ENCODE data around the gene RAD51AP1. TPM values are rescaled to one million over a fixed set of nuclear protein-coding genes. Genes with fewer than 3 reads are reported as not detected.
"Not testable (repeated sequence)": the region's sequence is repeated elsewhere in the genome, so short reads cannot be mapped to it uniquely, and the experiment has no call there.

The RAD51AP1 gene, protein sequence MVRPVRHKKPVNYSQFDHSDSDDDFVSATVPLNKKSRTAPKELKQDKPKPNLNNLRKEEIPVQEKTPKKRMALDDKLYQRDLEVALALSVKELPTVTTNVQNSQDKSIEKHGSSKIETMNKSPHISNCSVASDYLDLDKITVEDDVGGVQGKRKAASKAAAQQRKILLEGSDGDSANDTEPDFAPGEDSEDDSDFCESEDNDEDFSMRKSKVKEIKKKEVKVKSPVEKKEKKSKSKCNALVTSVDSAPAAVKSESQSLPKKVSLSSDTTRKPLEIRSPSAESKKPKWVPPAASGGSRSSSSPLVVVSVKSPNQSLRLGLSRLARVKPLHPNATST
- 27.4 and 33.0 TPM in 2 replicates for total RNA-seq

DNA sequence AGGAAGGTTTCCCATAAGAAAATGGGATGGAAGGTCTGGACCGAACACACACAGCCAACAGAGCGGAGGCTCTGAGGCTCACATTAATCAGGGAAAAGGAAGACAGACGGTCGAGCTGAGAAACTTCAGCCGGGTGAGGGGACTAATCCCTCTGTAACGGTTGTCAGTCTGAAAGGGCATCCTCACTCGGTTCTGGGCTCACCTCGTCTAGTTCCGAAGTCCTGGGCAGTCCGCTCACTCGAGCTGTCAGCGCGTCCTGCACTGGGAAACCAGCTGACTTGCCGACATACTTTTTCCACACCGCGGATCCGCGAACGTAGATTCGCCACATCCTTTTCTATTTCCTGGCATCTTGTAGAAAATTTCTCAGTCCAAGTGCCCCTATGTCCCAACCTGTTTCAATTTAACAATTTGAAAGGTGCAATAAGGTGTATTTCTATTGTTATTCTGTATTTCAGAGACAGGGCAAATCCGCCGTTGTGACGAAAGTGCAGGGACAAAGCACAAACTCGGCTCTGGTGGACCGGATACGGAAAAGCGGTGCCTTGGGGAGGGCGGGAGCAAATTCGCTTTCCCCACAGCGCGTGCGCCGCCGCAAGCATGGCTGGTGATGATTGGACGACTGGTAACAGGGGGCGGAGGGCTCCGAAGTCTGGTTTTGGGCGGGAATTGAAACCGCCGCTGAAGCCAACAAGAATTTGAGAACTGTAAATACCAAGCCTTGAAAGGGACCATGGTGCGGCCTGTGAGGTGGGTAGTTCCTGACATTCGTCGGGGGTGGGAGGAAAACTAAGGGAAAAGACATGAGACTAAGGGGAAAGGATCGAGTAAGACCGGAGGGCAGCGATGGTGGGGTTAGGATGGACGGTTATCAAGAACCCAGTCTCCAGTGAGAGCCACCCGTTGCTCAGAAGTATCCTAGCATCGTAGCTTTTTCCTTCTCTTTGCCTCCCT lies at the start of gene RAD51AP1:
Gene RAD51AP1 (plus strand): TSS at position 684 of the 954 bp plus-strand sequence. CDS start 50 bp downstream, at position 734.
- intact Hi-C loops (cut with micrococcal nuclease): loop anchor here (1.0 to 10.0 kb wide), 9 partner anchors 31 to 1726 kb away; partner anchors contain the start of genes AKAP3, CRACR2A, ITFG2 and NDUFA9

DNA sequence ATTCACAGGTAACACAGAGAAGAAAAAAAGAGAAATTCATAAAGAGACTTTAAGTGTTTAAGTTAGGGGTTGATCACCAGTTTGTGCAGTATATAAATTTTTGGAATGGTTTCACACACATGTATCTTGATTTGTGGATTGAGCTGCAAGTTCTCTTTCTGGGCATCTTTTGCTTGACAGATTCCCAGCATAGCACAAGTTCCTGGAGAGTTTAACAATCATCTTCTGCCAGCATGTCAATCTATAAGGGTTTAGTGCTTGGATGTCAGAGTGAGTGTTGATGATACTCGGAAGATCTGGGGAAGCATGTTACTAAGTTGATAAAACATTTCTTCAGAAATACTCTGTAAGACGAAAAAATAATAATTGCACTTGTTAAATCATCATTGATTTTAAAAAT lies 49.1 kb upstream of the RAD51AP1 start:
- intact Hi-C loops (cut with micrococcal nuclease): no loop called here

DNA sequence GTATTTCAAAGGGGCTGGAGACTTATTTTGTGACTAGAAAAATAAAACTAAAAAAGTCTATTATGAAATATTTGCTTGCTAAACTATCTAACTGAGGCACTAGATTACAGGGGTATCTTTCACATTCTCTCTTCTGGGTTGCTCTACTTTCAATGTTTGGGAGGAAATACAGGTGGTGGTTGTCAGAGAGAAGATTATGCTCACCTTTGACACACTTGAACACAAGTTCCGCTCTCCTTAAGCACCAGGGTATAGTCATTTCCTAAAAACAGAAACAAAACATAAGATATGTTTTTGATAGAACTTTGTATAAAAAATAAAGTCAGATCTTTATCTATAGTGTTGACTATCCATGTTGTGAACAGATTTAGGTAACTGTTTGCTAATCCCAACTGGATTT lies 47.7 kb upstream of the RAD51AP1 start:
- intact Hi-C loops (cut with micrococcal nuclease): no loop called here

DNA sequence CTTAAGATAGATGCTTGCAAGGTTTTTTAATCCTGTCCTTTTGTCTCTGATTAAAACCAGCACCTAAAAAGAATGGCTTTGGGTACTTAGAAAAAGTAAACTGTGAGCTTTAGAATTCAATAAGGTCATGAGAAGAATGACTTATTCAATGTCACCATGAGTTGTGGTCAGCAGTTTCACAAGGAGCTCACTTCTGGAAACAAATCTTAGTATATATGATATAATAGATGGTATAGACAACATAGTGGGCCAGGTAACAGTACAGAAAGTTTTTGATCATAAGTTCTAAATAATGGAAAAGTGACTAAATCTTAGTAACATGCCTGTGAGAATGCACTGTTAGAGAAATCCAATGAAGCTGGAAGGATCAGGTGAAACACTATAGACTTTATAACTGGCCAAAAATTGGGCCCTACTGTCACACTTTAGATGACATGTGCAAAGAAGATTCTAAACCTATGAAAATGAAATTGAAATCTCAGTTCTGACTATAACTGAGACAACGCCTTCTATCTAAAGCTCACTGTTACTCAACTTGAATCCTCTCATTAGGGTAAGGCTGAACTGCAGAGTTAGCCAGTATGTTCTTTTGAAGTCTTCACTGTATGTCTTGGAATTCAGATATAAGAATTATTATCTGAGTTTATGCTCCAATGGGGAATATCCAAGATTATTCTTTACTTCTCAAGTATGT lies 42.4 kb upstream of the RAD51AP1 start:
- intact Hi-C loops (cut with micrococcal nuclease): no loop called here

DNA sequence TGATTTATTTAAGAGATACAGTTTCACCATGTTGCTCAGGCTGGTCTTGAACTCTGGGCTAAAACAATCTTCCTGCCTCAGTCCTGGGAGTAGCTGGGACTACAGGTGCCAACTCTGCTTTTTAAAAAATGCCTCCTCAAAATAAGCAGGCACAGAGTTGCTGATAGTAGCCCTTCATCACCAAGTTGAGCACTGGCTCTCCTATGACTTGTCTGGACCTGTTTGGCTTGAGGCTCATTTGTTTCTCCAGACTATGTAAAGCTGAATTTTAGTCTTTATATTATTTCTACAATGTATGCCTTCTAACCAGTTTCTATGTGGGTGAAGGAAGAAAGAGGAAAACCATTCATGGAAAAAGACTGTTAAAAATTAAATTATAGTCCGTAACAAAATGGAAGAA lies 39.5 kb upstream of the RAD51AP1 start:
- intact Hi-C loops (cut with micrococcal nuclease): no loop called here

DNA sequence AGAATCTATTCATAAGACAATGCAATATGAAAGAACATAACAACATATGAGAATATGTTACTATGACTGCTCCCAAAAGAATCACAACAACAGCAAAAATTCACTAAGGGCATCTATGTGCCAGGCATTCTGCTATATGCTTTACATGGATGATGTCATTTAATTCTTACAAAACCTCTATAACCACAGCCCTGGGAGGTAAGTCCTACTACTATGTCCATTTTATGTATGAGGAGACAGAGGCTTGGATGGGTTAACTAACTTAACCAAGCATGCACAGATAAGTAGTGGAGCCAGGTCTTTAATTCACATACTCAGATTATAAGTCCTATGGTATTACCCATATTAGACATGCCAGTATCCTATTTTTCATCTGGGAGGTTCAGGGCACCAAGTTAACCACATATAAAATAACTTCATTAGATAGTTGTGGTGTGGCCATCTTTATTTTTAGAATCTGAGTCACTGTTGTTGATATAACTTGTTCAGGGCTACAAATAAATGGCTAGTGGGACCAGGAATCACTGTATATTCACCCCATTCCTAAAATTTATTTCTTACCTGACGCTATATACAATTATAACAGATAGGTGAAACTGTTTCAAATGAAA lies 33.2 kb upstream of the RAD51AP1 start:
- intact Hi-C loops (cut with micrococcal nuclease): loop anchor here (5.0 kb wide), 1 partner anchor 233 kb away; the partner anchor contains the start of gene CCND2

DNA sequence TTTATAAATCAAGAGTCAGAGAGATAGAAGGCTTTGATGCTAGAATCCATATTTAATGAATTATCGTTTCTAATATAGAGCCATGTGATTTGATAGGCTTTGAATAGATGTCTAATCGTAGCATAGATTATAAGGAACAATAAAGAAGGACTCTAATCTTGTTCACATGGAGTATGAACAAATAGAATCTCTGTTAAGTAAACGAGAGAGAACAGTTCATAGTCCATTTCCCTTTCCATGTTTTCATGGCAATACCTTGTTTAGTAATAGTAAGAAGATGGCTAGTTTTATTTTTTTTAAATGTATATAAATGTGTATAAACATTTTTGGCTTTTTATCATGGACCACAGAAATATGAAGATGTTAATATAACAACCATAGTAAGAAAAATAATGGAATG lies 32.3 kb upstream of the RAD51AP1 start:
- intact Hi-C loops (cut with micrococcal nuclease): loop anchor here (1.0 to 5.0 kb wide), 3 partner anchors 85 to 234 kb away; partner anchors contain the start of genes CCND2 and TIGAR

DNA sequence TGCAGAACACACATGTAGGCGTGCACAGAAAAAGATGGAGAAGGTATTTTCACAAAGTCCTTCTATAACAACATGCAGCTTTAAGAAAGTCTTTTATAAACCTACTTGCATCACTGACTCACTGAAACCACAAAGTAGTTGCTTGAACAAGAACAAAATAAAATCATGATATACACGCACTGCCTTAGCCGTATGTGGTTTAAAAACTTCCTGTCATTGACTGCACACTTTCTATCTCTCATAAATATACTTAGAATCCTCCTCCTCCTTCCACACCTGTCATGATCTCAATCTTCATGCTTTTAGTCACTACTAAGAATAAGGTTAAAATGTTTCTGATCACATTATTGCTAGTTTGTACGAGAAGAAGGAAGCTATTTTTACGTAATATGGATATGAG lies 31.8 kb upstream of the RAD51AP1 start:
- intact Hi-C loops (cut with micrococcal nuclease): loop anchor here (1.0 to 5.0 kb wide), 7 partner anchors 20 to 634 kb away; partner anchors contain the start of genes CCND2, PARP11, RAD51AP1 and TIGAR

DNA sequence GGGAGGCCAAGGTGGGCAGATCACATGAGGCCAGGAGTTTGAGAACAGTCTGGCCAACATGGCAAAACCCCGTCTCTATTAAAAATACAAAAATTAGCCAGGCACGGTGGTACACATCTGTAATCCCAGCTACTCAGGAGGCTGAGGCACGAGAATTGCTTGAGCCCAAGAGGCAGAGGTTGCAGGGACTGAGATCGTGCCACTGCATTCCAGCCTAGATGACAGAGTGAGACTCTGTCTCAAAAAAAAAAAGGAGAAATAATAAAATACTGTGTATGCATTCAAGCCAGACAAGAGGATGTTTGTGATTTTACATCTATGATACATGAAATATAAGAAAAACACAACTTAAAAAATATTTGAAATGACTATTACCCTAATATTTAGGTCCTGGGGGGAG lies 30.2 kb upstream of the RAD51AP1 start:
- intact Hi-C loops (cut with micrococcal nuclease): loop anchor here (5.0 kb wide), 1 partner anchor 236 kb away; the partner anchor contains the start of gene CCND2

DNA sequence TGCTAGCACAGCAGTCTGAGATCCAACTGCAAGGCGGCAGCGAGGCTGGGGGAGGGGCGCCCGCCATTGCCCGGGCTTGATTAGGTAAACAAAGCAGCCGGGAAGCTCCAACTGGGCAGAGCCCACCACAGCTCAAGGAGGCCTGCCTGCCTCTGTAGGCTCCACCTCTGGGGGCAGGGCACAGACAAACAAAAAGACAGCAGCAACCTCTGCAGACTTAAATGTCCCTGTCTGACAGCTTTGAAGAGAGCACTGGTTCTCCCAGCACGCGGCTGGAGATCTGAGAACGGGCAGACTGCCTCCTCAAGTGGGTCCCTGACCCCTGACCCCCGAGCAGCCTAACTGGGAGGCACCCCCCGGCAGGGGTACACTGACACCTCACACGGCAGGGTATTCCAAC lies 29.4 kb upstream of the RAD51AP1 start:
- intact Hi-C loops (cut with micrococcal nuclease): loop anchor here (5.0 kb wide), 1 partner anchor 237 kb away; the partner anchor contains the start of gene CCND2

DNA sequence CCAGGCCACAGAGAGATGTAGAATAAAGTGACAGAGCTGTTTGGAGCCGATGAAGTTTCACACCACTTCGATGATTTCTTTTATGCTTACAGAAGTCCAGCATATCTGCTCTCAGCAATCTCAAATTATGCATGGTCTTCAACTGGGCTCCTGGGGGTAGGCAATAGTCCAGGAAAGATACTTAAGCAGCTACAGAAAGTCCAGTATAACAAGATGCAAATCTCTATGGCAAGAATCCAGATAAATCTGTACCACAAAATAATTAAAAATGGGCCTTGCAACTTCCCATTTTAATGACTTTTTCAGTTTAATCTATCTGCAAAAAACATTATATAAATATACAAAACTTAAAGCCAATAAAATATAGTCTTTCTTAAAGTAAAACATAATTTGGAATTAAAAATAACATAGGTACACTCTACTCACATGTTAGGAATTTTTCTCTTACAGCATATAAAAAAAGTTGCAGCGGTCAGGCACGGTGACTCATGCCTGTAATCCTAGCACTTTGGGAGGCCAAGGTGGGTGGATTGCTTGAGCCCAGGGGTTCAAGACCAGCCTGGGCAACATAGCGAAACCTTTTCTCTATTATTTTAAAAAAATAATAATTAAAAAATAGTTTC lies 20.5 kb upstream of the RAD51AP1 start:
- intact Hi-C loops (cut with micrococcal nuclease): no loop called here

DNA sequence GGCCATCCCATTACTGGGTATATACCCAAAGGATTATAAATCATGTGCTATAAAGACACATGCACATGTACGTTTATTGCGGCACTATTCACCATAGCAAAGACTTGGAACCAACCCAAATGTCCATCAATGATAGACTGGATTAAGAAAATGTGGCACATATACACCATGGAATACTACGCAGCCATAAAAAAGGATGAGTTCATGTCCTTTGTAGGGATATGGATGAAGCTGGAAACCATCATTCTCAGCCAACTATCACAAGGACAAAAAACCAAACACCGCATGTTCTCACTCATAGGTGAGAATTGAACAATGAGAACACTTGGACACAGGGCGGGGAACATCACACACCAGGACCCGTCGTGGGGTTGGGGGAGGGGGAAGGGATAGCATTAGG lies 15.2 kb upstream of the RAD51AP1 start:
- intact Hi-C loops (cut with micrococcal nuclease): not testable (repeated sequence)

DNA sequence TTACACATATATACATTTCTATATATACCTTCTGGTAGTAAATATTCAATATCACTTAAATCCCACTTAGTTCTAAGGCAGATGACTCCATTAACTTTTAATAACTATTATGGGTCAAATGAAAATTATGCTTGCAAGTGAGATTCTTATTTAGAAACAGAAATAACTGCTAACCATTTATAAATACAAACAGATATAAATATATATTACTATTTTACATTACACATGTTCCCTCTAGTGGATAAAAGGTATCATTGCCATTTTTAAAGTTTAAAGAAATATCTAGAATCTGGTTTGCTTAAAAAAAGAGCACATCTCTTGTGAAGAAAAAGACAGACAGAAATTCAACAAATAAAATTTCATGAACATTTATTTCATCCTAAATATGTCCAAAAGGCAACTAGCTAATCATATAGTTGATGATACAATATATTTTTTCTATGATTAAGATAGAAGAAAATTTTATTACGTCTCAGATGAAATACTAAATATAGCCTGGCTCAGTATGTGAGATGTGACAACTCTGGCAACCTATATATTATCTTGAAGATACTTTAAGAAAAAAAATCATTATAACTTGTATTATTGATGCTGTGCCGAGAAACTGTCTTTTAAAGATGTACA lies 11.7 kb upstream of the RAD51AP1 start:
- intact Hi-C loops (cut with micrococcal nuclease): loop anchor here (1.0 to 5.0 kb wide), 6 partner anchors 20 to 640 kb away; partner anchors contain the start of gene TIGAR

DNA sequence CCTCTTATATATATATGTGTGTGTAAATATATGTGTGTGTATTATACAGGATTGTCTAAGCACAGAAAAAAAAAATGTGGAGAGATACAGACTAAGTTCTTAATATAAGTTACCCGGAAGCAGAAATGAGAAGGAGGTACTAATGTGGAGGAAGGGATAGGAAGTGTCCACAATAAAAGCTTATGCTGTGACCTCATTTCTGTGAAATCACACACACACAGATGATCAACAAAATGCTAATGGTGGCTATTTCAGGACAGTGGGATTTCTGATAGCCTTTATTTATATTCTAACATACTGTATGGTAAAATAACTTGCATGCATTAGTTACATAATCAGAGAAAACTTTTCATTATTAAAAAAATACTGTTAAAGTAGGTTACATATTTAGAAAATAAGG lies 8.5 kb upstream of the RAD51AP1 start:
- intact Hi-C loops (cut with micrococcal nuclease): loop anchor here (10.0 kb wide), 1 partner anchor 775 kb away; the partner anchor contains the start of gene CRACR2A

DNA sequence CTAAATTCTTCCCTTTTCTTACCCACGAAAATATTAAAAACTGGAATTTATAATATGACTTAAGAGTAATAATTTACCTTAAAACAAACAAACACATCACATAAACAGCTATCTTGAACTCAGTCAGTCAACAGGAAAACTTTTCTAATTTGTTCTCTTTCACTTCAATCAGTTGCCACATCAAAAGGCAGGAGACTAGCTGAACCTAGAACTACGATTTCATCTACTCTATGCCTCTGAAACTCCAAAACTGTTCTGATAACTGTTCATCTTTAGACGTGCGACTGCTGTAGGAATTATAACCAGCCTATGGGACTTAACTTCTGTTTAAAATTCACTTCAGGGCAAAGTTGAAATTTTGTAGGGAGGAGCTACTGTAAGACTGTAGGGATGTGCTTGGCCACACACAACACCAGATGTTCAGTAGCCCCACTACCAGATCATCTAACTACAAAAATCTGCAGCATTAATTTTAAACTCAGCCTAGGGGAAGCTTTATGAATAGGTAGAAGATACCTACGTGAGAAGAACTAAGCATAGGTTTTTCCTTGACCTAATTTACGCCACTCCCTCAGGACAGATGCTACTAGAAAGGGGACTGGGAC lies 7.6 kb upstream of the RAD51AP1 start:
- intact Hi-C loops (cut with micrococcal nuclease): loop anchor here (10.0 kb wide), 1 partner anchor 776 kb away; the partner anchor contains the start of gene CRACR2A

DNA sequence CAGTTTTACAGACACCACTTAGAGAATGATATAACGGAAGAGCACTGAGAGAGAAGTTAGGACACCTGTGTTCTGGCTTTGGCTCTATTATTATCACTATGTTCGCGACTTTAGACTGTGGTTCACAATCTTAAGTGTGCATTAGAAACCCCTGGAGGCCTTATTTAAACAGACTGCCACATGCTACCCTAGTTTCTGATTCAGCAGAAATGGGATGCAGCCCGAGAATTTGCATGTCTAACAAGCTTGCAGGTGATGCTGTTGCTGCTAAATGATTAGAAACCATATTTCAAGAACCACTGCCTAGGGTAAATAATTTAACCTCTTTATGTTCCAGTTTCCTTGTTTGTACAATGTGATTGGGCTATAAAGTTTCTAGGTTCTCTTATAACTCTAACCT lies 3.6 kb upstream of the RAD51AP1 start:
- intact Hi-C loops (cut with micrococcal nuclease): loop anchor here (5.0 to 10.0 kb wide), 2 partner anchors 428 to 780 kb away; partner anchors contain the start of gene CRACR2A

DNA sequence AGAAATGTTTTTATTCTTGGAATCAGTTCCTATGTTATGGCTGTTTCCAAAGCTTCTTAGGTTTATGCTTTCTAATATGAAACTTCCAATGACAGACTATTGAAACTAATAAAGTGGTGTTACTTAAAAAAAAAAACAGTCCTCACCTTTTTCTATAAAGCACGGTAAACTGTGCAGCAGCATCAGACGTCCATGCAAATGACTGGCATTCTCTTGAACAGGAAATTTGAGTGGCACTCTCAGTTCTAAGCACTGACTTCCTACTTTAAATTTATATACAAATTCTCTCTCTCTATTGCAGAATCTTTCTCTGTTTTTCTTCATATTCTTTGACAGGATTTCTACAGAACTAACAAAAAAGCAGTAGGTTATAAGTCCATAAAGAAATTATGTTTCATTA lies 2.8 kb upstream of the RAD51AP1 start:
- intact Hi-C loops (cut with micrococcal nuclease): loop anchor here (5.0 to 10.0 kb wide), 2 partner anchors 429 to 781 kb away; partner anchors contain the start of gene CRACR2A

DNA sequence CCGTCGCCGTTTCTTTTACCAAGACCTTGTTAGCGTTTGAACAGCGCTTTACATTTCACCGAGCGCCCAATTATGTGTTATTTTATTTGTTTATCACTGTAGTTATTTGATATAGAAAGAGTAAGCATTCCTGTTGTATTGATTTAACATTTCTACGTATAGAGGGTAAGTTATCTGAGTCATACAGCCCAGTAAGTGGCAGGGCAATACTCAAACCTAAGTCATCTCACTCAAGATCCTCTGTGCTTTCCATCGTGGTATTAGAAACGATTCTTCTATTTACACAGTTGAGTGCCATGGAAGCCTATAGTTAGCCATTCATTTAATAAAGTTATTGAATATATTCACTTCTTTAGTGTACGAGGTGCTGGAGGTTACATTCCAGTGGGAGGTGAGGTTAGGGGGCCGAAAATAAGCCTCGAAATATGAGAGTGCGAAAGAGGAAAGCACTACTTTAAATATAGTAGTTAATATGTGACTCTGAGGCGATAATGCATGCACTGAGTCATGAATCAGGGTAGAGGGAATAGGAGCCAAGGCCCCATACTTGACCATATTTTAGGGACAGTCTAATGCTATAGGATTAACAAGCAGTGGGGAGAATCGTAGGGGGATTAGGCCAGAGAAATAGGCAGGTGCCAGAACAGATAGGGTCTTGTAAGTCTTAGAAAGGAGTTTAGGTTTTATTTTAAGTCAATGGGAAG lies 629 bp downstream of the RAD51AP1 start:
- intact Hi-C loops (cut with micrococcal nuclease): loop anchor here (2.0 to 10.0 kb wide), 4 partner anchors 289 to 1727 kb away; partner anchors contain the start of genes CRACR2A and ITFG2
